Ishikawa (cell line): ENCODE results near the gene ANKRD52.

ENCODE experiments used
- CREB1 ChIP-seq: IDR thresholded peaks from 2 replicates; pipeline ENCODE4 v1.6.1; 2012; ENCODE audit warnings: low read depth
- EGR1 ChIP-seq: IDR thresholded peaks from 2 replicates; pipeline ENCODE4 v1.6.1; 2012
- EP300 ChIP-seq: IDR thresholded peaks from 2 replicates; pipeline ENCODE4 v1.6.1; 2012; ENCODE audit warnings: borderline replicate concordance
- FOXM1 ChIP-seq: IDR thresholded peaks from 2 replicates; pipeline ENCODE4 v1.6.1; 2012; ENCODE audit warnings: low read depth, borderline replicate concordance
- NFIC ChIP-seq: IDR thresholded peaks from 2 replicates; pipeline ENCODE4 v1.6.1; 2012
- RAD21 ChIP-seq: IDR thresholded peaks from 2 replicates; pipeline ENCODE4 v1.6.1; 2012; ENCODE audit warnings: low read depth
- TAF1 ChIP-seq: IDR thresholded peaks from 2 replicates; pipeline ENCODE4 v1.6.1; 2012; ENCODE audit warnings: low read depth, mild to moderate bottlenecking
- TCF12 ChIP-seq: IDR thresholded peaks from 2 replicates; pipeline ENCODE4 v1.6.1; 2012; ENCODE audit warnings: low read depth
- TEAD4 ChIP-seq: IDR thresholded peaks from 2 replicates; pipeline ENCODE4 v1.6.1; 2012
- YY1 ChIP-seq: IDR thresholded peaks from 2 replicates; pipeline ENCODE4 v1.6.1; 2012; ENCODE audit warnings: low read depth
- ZBTB7A ChIP-seq: IDR thresholded peaks from 2 replicates; pipeline ENCODE4 v1.6.1; 2012; ENCODE audit warnings: low read depth
- TF ChIP-seq, protein P1 (sequence below): IDR thresholded peaks from 2 replicates; pipeline ENCODE4 v1.6.1; 2012; ENCODE audit warnings: low read depth, mild to moderate bottlenecking
- TF ChIP-seq, protein P2 (sequence below): IDR thresholded peaks from 2 replicates; pipeline ENCODE4 v1.6.1; 2012
- TF ChIP-seq, protein P3 (sequence below): IDR thresholded peaks from 2 replicates; pipeline ENCODE4 v1.6.1; 2012

DNA sequence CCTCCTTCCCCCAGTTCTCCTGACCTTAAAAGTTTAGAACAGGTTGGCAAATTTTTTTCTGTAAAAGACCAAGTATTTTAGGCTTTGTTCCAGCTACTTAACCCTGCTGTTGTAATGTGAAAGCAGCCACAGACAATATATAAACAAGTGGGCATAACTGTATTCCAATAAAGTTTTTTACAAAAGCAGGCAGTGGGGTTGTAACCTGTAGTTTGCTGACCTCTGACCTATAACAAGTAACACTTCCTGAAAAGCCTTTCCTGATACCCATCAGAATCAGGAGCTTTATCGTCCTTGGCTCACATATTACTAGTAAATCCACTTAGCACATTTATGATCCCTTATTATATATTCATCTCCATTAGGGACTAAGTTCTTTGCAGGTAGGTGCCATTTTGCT lies 55.8 kb downstream of the ANKRD52 start:
- TF ChIP-seq YY1 (no peak), ZBTB7A (no peak), EP300 (no peak), RAD21 (no peak), TCF12 (no peak), NFIC (no peak), FOXM1 (no peak), EGR1 (no peak), TAF1 (no peak), CREB1 (no peak), TEAD4 (no peak)
- TF ChIP-seq, protein P1, sequence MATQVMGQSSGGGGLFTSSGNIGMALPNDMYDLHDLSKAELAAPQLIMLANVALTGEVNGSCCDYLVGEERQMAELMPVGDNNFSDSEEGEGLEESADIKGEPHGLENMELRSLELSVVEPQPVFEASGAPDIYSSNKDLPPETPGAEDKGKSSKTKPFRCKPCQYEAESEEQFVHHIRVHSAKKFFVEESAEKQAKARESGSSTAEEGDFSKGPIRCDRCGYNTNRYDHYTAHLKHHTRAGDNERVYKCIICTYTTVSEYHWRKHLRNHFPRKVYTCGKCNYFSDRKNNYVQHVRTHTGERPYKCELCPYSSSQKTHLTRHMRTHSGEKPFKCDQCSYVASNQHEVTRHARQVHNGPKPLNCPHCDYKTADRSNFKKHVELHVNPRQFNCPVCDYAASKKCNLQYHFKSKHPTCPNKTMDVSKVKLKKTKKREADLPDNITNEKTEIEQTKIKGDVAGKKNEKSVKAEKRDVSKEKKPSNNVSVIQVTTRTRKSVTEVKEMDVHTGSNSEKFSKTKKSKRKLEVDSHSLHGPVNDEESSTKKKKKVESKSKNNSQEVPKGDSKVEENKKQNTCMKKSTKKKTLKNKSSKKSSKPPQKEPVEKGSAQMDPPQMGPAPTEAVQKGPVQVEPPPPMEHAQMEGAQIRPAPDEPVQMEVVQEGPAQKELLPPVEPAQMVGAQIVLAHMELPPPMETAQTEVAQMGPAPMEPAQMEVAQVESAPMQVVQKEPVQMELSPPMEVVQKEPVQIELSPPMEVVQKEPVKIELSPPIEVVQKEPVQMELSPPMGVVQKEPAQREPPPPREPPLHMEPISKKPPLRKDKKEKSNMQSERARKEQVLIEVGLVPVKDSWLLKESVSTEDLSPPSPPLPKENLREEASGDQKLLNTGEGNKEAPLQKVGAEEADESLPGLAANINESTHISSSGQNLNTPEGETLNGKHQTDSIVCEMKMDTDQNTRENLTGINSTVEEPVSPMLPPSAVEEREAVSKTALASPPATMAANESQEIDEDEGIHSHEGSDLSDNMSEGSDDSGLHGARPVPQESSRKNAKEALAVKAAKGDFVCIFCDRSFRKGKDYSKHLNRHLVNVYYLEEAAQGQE = no peak
- TF ChIP-seq, protein P2, sequence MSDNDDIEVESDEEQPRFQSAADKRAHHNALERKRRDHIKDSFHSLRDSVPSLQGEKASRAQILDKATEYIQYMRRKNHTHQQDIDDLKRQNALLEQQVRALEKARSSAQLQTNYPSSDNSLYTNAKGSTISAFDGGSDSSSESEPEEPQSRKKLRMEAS = no peak
- TF ChIP-seq, protein P3, sequence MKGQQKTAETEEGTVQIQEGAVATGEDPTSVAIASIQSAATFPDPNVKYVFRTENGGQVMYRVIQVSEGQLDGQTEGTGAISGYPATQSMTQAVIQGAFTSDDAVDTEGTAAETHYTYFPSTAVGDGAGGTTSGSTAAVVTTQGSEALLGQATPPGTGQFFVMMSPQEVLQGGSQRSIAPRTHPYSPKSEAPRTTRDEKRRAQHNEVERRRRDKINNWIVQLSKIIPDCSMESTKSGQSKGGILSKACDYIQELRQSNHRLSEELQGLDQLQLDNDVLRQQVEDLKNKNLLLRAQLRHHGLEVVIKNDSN = no peak
